ENCODE results near the gene SNX12. TPM values are rescaled to one million over a fixed set of nuclear protein-coding genes. Genes with fewer than 3 reads are reported as not detected.
A peak's percentile ranks its signal among the peaks of the same experiment; 100 is the strongest.

Gene SNX12
- total RNA-seq, 6 experiments from 2014 or later, result 87.0 to 101 (median 91.1) TPM

GRCh38 chrX:71067712-71068043, 456 bp downstream of the SNX12 start:
- peak overlapping the region; percentile 97 for H3K4me3 Mint-ChIP-seq
- peaks cover 13% of the 10 kb centered on the region for H3K4me1 Mint-ChIP-seq (ENCODE audit: low read depth)
- no peaks in the 10 kb centered on the region; the same call in 1 of the 2 replicates for H3K27me3 Mint-ChIP-seq (ENCODE audit: insufficient read depth)
- H3K27ac Mint-ChIP-seq, result peak overlapping the region; percentile 92
- no peak for TF ChIP-seq CTCF (IDR thresholded peaks at IDR 0.05)
- H3K36me3 Mint-ChIP-seq (ENCODE audit: low read depth), result peaks cover 5% of the 10 kb centered on the region; the same call in 1 of the 2 replicates
- no peaks in the 10 kb centered on the region for H3K9me3 Mint-ChIP-seq
- no peak for DNase-seq

GRCh38 chrX:71067089-71067488, 1.0 kb downstream of the SNX12 start:
- Mint-ChIP-seq H3K4me3 (peak overlapping the region; percentile 97), H3K36me3 (ENCODE audit: low read depth) (peaks cover 5% of the 10 kb centered on the region; the same call in 1 of the 2 replicates)
- no peak for TF ChIP-seq CTCF (IDR thresholded peaks at IDR 0.05)

GRCh38 chrX:71060127-71060526, 8.0 kb downstream of the SNX12 start:
- H3K4me1 Mint-ChIP-seq (ENCODE audit: low read depth), result peaks cover 30% of the 10 kb centered on the region
- DNase-seq, result no peak
- H3K27me3 Mint-ChIP-seq (ENCODE audit: insufficient read depth), result no peaks in the 10 kb centered on the region
- peaks cover 21% of the 10 kb centered on the region for H3K36me3 Mint-ChIP-seq (ENCODE audit: low read depth)
- no peak overlapping the region for H3K27ac Mint-ChIP-seq
- TF ChIP-seq CTCF (IDR thresholded peaks at IDR 0.05), result no peak
- no peak overlapping the region for H3K4me3 Mint-ChIP-seq
- no peaks in the 10 kb centered on the region for H3K9me3 Mint-ChIP-seq

More at GRCh38 chrX:71067089-71067488, 1.0 kb downstream of the SNX12 start:
- Mint-ChIP-seq H3K9me3 (no peaks in the 10 kb centered on the region), H3K27me3 (ENCODE audit: insufficient read depth) (no peaks in the 10 kb centered on the region; the same call in 1 of the 2 replicates), H3K4me1 (ENCODE audit: low read depth) (peaks cover 13% of the 10 kb centered on the region), H3K27ac (peak overlapping the region; percentile 92)
- no peak for DNase-seq

GRCh38 chrX:71057848-71058530, 10.1 kb downstream of the SNX12 start:
- no peak for DNase-seq
- H3K4me1 Mint-ChIP-seq (ENCODE audit: low read depth), result peaks cover 23% of the 10 kb centered on the region
- peak overlapping the region; percentile 72 for H3K27ac Mint-ChIP-seq
- peak overlapping the region; percentile 47 for H3K4me3 Mint-ChIP-seq
- no peak for TF ChIP-seq CTCF (IDR thresholded peaks at IDR 0.05)
- H3K36me3 Mint-ChIP-seq (ENCODE audit: low read depth), result peaks cover 16% of the 10 kb centered on the region
- H3K27me3 Mint-ChIP-seq (ENCODE audit: insufficient read depth), result no peaks in the 10 kb centered on the region
- H3K9me3 Mint-ChIP-seq, result no peaks in the 10 kb centered on the region

- Mint-ChIP-seq H3K4me1 (ENCODE audit: low read depth) (peaks cover 23% of the 10 kb centered on the region), H3K27ac (peak overlapping the region; percentile 72), H3K4me3 (no peak overlapping the region), H3K36me3 (ENCODE audit: low read depth) (peaks cover 16% of the 10 kb centered on the region), H3K9me3 (no peaks in the 10 kb centered on the region), H3K27me3 (ENCODE audit: insufficient read depth) (no peaks in the 10 kb centered on the region)
- TF ChIP-seq CTCF (IDR thresholded peaks at IDR 0.05), result no peak
- no peak for DNase-seq
Measured at GRCh38 chrX:71056867-71057266, 11.3 kb downstream of the SNX12 start.
